Gastrocnemius medialis (tissue), 4 donors: ENCODE data around the gene CHTF18. TPM values are rescaled to one million over a fixed set of nuclear protein-coding genes. Genes with fewer than 3 reads are reported as not detected.

Experiments used
- ATAC-seq, 2 donors: fragments of 150-250 bp; one replicate each; pipeline ENCODE4 v1.9.1; 2016
- DNase-seq, 2 donors: peaks; one replicate each; pipeline ENCODE4 v3.0.0-alpha.2; 2019
- H3K27ac ChIP-seq, 4 donors: fragments of 200-600 bp; sonication (generic); 1 replicate in 1 of 4; 2 replicates in 3 of 4; pipeline ENCODE4 v1.5.1; 2016 to 2018; ENCODE audit warnings: mild to moderate bottlenecking in 2 of 4, moderate library complexity in 1 of 4
- H3K27me3 ChIP-seq, 3 donors: fragments of 200-600 bp; sonication (generic) in 2 of 3; 1 replicate in 1 of 3; 2 replicates in 2 of 3; pipeline versions ENCODE4 v1.5.1 to v1.6.0; 2016 to 2019; ENCODE audit warnings: mild to moderate bottlenecking in 1 of 3, moderate library complexity in 1 of 3
- H3K36me3 ChIP-seq, 2 donors: fragments of 200-600 bp; sonication (generic) in 1 of 2; one replicate each; pipeline ENCODE4 v1.5.1; 2017 to 2018
- H3K4me1 ChIP-seq, 2 donors: fragments of 200-600 bp; sonication (generic) in 1 of 2; one replicate each; pipeline ENCODE4 v1.5.1; 2016 to 2017; ENCODE audit warnings: mild to moderate bottlenecking in 2 of 2
- H3K4me3 ChIP-seq, 4 donors: fragments of 200-600 bp; sonication (generic) in 3 of 4; 1 replicate in 1 of 4; 2 replicates in 3 of 4; pipeline ENCODE4 v1.5.1; 2016 to 2019; ENCODE audit warnings: mild to moderate bottlenecking in 2 of 4
- H3K9me3 ChIP-seq, 3 donors: fragments of 200-600 bp; sonication (generic) in 2 of 3; 1 replicate in 1 of 3; 2 replicates in 2 of 3; pipeline ENCODE4 v1.5.1; 2016 to 2019
- CTCF ChIP-seq, 5 experiments: fragments of 450-650 bp in 3 of 5; fragments of 200-600 bp in 2 of 5; sonication (generic) in 2 of 5; IDR thresholded peaks in 4 of 5; conservative IDR thresholded peaks in 1 of 5; 1 replicate in 4 of 5; 2 replicates in 1 of 5; pipeline ENCODE4 v1.5.1; 2016 to 2019; ENCODE audit warnings: antibody characterized with exemption in 5 of 5, mild to moderate bottlenecking in 3 of 5, moderate library complexity in 3 of 5
- POLR2A ChIP-seq, 2 donors: fragments of 450-650 bp; IDR thresholded peaks; one replicate each; pipeline ENCODE4 v1.6.1; 2017; ENCODE audit warnings: antibody characterized with exemption in 2 of 2, mild to moderate bottlenecking in 2 of 2, moderate library complexity in 2 of 2
- in situ Hi-C, 4 donors: fragments of 200-750 bp; cut with MboI; loops; one replicate each; pipeline versions ENCODE4 v1.15.0 to v1.8.0; 2017; ENCODE audit warnings: low sequenced_read_pairs in 4 of 4
- intact Hi-C: fragments of 100-400 bp; cut with DNase I; formaldehyde crosslinking; loops from one replicate; pipeline ENCODE4 v1.15.1; 2023; ENCODE audit warnings: low total_unique reads
- total RNA-seq, 4 donors: library from RNA; depleted of rRNA; stranded (reverse); fragments of >200 nt; gene quantifications; one replicate each; pipeline versions ENCODE4 v1.1.0 to v1.2.3, GENCODE V29; 2016

CHTF18 gene
- total RNA-seq, 4 donors from 2014 or later: 0.44 to 5.8 (median 3.1) TPM

- Histone ChIP-seq H3K4me3 (no peak overlapping the region), H3K27ac (no peak overlapping the region), H3K4me1 (no peaks in the 10 kb centered on the region), H3K36me3 (no peaks in the 10 kb centered on the region), H3K9me3 (no peaks in the 10 kb centered on the region), H3K27me3 (peaks cover 8 to 16% (median 13%) of the 10 kb centered on the region in 3 donors)
- TF ChIP-seq POLR2A (IDR thresholded peaks at IDR 0.05): no peak
- intact Hi-C loops (no loop called here), in situ Hi-C loops (no loop called here)
- DNase-seq (no peak), ATAC-seq (no peak)
Observed at GRCh38 chr16:842711-843560, 54.5 kb downstream of the CHTF18 start.

- ATAC-seq (no peak), DNase-seq (no peak)
- in situ Hi-C loops: no loop called here
- Histone ChIP-seq H3K27me3 (peaks cover 8 to 16% (median 11%) of the 10 kb centered on the region in 3 donors), H3K4me1 (no peaks in the 10 kb centered on the region), H3K27ac (no peak overlapping the region), H3K36me3 (no peaks in the 10 kb centered on the region), H3K9me3 (no peaks in the 10 kb centered on the region), H3K4me3 (no peak overlapping the region)
- no peak for TF ChIP-seq CTCF (IDR thresholded peaks at IDR 0.05 in 4 of 5, conservative IDR thresholded peaks at IDR 0.05 in 1 of 5)
- no peak for TF ChIP-seq POLR2A (IDR thresholded peaks at IDR 0.05)
- intact Hi-C loops: no loop called here
Observed at GRCh38 chr16:843771-844170, 55.4 kb downstream of the CHTF18 start.

GRCh38 chr16:844638-845350 lies 56.4 kb downstream of the CHTF18 start:
- Histone ChIP-seq H3K4me1 (no peaks in the 10 kb centered on the region), H3K27ac (no peak overlapping the region), H3K9me3 (no peaks in the 10 kb centered on the region), H3K36me3 (no peaks in the 10 kb centered on the region), H3K27me3 (peaks cover 5 to 14% (median 10%) of the 10 kb centered on the region in 3 donors), H3K4me3 (no peak overlapping the region)
- in situ Hi-C loops (no loop called here), intact Hi-C loops (no loop called here)
- no peak for ATAC-seq
- TF ChIP-seq POLR2A (IDR thresholded peaks at IDR 0.05) (no peak), CTCF (IDR thresholded peaks at IDR 0.05 in 4 of 5, conservative IDR thresholded peaks at IDR 0.05 in 1 of 5) (no peak)
- DNase-seq: no peak

GRCh38 chr16:845351-845745 lies 56.9 kb downstream of the CHTF18 start:
- DNase-seq (no peak), ATAC-seq (no peak)
- no peak overlapping the region for H3K27ac ChIP-seq
- H3K36me3 ChIP-seq: no peaks in the 10 kb centered on the region
- H3K4me1 ChIP-seq: no peaks in the 10 kb centered on the region
- no peaks in the 10 kb centered on the region for H3K9me3 ChIP-seq
- TF ChIP-seq CTCF (IDR thresholded peaks at IDR 0.05 in 4 of 5, conservative IDR thresholded peaks at IDR 0.05 in 1 of 5): no peak
- no peak for TF ChIP-seq POLR2A (IDR thresholded peaks at IDR 0.05)
- in situ Hi-C loops (no loop called here), intact Hi-C loops (no loop called here)
- H3K27me3 ChIP-seq: peaks cover under 1 to 9% (median 7%) of the 10 kb centered on the region in 3 donors
- no peak overlapping the region for H3K4me3 ChIP-seq

GRCh38 chr16:847151-847550 lies 58.7 kb downstream of the CHTF18 start:
- DNase-seq (no peak), ATAC-seq (no peak)
- Histone ChIP-seq H3K9me3 (no peaks in the 10 kb centered on the region), H3K27me3 (peaks cover 0 to 6% (median 0%) of the 10 kb centered on the region in 3 donors), H3K4me1 (no peaks in the 10 kb centered on the region), H3K27ac (no peak overlapping the region), H3K4me3 (no peak overlapping the region), H3K36me3 (no peaks in the 10 kb centered on the region)
- in situ Hi-C loops: no loop called here
- intact Hi-C loops: no loop called here
- TF ChIP-seq POLR2A (IDR thresholded peaks at IDR 0.05) (no peak), CTCF (IDR thresholded peaks at IDR 0.05 in 4 of 5, conservative IDR thresholded peaks at IDR 0.05 in 1 of 5) (no peak)
